Activated naive CD8-positive, alpha-beta T cell treated with anti-CD3 and anti-CD28 coated beads for 36 hours (primary cell): ENCODE results near the gene CCDC73. TPM values are rescaled to one million over a fixed set of nuclear protein-coding genes. Genes with fewer than 3 reads are reported as not detected.

Experiments
- DNase-seq: peaks from one replicate; pipeline ENCODE4 v3.0.0; 2021
- H3K27ac Mint-ChIP-seq: one replicate; pipeline ENCODE4 v1.8.0; 2022; ENCODE audit warnings: mild to moderate bottlenecking, moderate library complexity, mixed read lengths
- H3K27me3 Mint-ChIP-seq: one replicate; pipeline ENCODE4 v1.8.0; 2022; ENCODE audit warnings: mild to moderate bottlenecking, mixed read lengths
- H3K36me3 Mint-ChIP-seq: one replicate; pipeline ENCODE4 v1.8.0; 2021; ENCODE audit warnings: mild to moderate bottlenecking, mixed read lengths
- H3K4me1 Mint-ChIP-seq: one replicate; pipeline ENCODE4 v1.8.0; 2021; ENCODE audit warnings: mixed read lengths
- H3K4me3 Mint-ChIP-seq: one replicate; pipeline ENCODE4 v1.8.0; 2022; ENCODE audit warnings: mild to moderate bottlenecking, moderate library complexity, mixed read lengths
- H3K9me3 Mint-ChIP-seq: one replicate; pipeline ENCODE4 v1.8.0; 2022; ENCODE audit warnings: mixed read lengths
- total RNA-seq, 2 experiments: library from RNA; stranded (reverse); gene quantifications; one replicate each; pipeline ENCODE4 v1.2.3, GENCODE V29; 2021

The CCDC73 gene
- total RNA-seq, 2 experiments from 2014 or later = 0.20 TPM; not detected in 1

GRCh38 chr11:32704775-32705174 is 89.7 kb downstream of the CCDC73 start:
- H3K36me3 Mint-ChIP-seq = no peaks in the 10 kb centered on the region
- DNase-seq = no peak
- peaks cover 10% of the 10 kb centered on the region for H3K27me3 Mint-ChIP-seq
- H3K4me3 Mint-ChIP-seq = no peak overlapping the region
- H3K27ac Mint-ChIP-seq = no peak overlapping the region
- peaks cover 1% of the 10 kb centered on the region for H3K9me3 Mint-ChIP-seq
- peaks cover 14% of the 10 kb centered on the region for H3K4me1 Mint-ChIP-seq

GRCh38 chr11:32704261-32704660 is 90.2 kb downstream of the CCDC73 start:
- H3K27me3 Mint-ChIP-seq = peaks cover 8% of the 10 kb centered on the region

GRCh38 chr11:32701616-32702015 is 92.8 kb downstream of the CCDC73 start:
- DNase-seq = no peak
- peaks cover 3% of the 10 kb centered on the region for H3K4me1 Mint-ChIP-seq
- H3K36me3 Mint-ChIP-seq = no peaks in the 10 kb centered on the region
- peaks cover 9% of the 10 kb centered on the region for H3K27me3 Mint-ChIP-seq
- peaks cover 1% of the 10 kb centered on the region for H3K9me3 Mint-ChIP-seq
- H3K27ac Mint-ChIP-seq = no peak overlapping the region
- H3K4me3 Mint-ChIP-seq = no peak overlapping the region

More at GRCh38 chr11:32704261-32704660, 90.2 kb downstream of the CCDC73 start:
- Mint-ChIP-seq H3K36me3 (no peaks in the 10 kb centered on the region), H3K9me3 (peaks cover 1% of the 10 kb centered on the region), H3K27ac (no peak overlapping the region), H3K4me3 (no peak overlapping the region), H3K4me1 (peaks cover 14% of the 10 kb centered on the region)
- no peak for DNase-seq

GRCh38 chr11:32698579-32698978 is 95.9 kb downstream of the CCDC73 start:
- H3K4me3 Mint-ChIP-seq = no peak overlapping the region
- H3K27ac Mint-ChIP-seq = no peak overlapping the region
- H3K36me3 Mint-ChIP-seq = no peaks in the 10 kb centered on the region
- H3K27me3 Mint-ChIP-seq = peaks cover 16% of the 10 kb centered on the region
- no peak for DNase-seq
- peaks cover 3% of the 10 kb centered on the region for H3K4me1 Mint-ChIP-seq
- no peaks in the 10 kb centered on the region for H3K9me3 Mint-ChIP-seq

- Mint-ChIP-seq H3K4me1 (no peaks in the 10 kb centered on the region), H3K36me3 (no peaks in the 10 kb centered on the region), H3K4me3 (no peak overlapping the region), H3K27me3 (peaks cover 8% of the 10 kb centered on the region), H3K9me3 (peaks cover 8% of the 10 kb centered on the region), H3K27ac (no peak overlapping the region)
- DNase-seq = no peak
Observed at GRCh38 chr11:32671051-32671450, 123.4 kb downstream of the CCDC73 start.

- H3K36me3 Mint-ChIP-seq = no peaks in the 10 kb centered on the region
Observed at GRCh38 chr11:32659672-32660071, 134.8 kb downstream of the CCDC73 start.

GRCh38 chr11:32658639-32659406 is 135.6 kb downstream of the CCDC73 start:
- Mint-ChIP-seq H3K27ac (peak overlapping the region; percentile 84), H3K36me3 (no peaks in the 10 kb centered on the region), H3K9me3 (peaks cover 9% of the 10 kb centered on the region)

More at GRCh38 chr11:32659672-32660071, 134.8 kb downstream of the CCDC73 start:
- Mint-ChIP-seq H3K27me3 (peaks cover 16% of the 10 kb centered on the region), H3K4me3 (no peak overlapping the region), H3K27ac (no peak overlapping the region), H3K9me3 (peaks cover 15% of the 10 kb centered on the region), H3K4me1 (peaks cover 22% of the 10 kb centered on the region)
- DNase-seq = no peak

GRCh38 chr11:32643526-32643925 is 150.9 kb downstream of the CCDC73 start:
- Mint-ChIP-seq H3K27me3 (peaks cover 14% of the 10 kb centered on the region), H3K4me1 (no peaks in the 10 kb centered on the region), H3K4me3 (no peak overlapping the region), H3K9me3 (no peaks in the 10 kb centered on the region), H3K27ac (no peak overlapping the region), H3K36me3 (no peaks in the 10 kb centered on the region)
- DNase-seq = no peak

More at GRCh38 chr11:32658639-32659406, 135.6 kb downstream of the CCDC73 start:
- peaks cover 22% of the 10 kb centered on the region for H3K4me1 Mint-ChIP-seq
- DNase-seq = no peak
- peak overlapping the region; percentile 35 for H3K4me3 Mint-ChIP-seq
- peaks cover 14% of the 10 kb centered on the region for H3K27me3 Mint-ChIP-seq

- Mint-ChIP-seq H3K36me3 (no peaks in the 10 kb centered on the region), H3K4me3 (no peak overlapping the region), H3K4me1 (no peaks in the 10 kb centered on the region), H3K9me3 (no peaks in the 10 kb centered on the region), H3K27ac (no peak overlapping the region), H3K27me3 (peaks cover 13% of the 10 kb centered on the region)
- DNase-seq = no peak
Observed at GRCh38 chr11:32641361-32641760, 153.1 kb downstream of the CCDC73 start.

- H3K27me3 Mint-ChIP-seq = peaks cover 36% of the 10 kb centered on the region
- DNase-seq = no peak
- no peaks in the 10 kb centered on the region for H3K9me3 Mint-ChIP-seq
- H3K4me1 Mint-ChIP-seq = no peaks in the 10 kb centered on the region
- H3K27ac Mint-ChIP-seq = no peak overlapping the region
- no peak overlapping the region for H3K4me3 Mint-ChIP-seq
- no peaks in the 10 kb centered on the region for H3K36me3 Mint-ChIP-seq
Observed at GRCh38 chr11:32635819-32636218, 158.6 kb downstream of the CCDC73 start.

- DNase-seq = no peak
- H3K4me3 Mint-ChIP-seq = no peak overlapping the region
- no peaks in the 10 kb centered on the region for H3K36me3 Mint-ChIP-seq
- no peak overlapping the region for H3K27ac Mint-ChIP-seq
- H3K9me3 Mint-ChIP-seq = peaks cover 5% of the 10 kb centered on the region
- H3K27me3 Mint-ChIP-seq = peaks cover 47% of the 10 kb centered on the region
- no peaks in the 10 kb centered on the region for H3K4me1 Mint-ChIP-seq
Observed at GRCh38 chr11:32630844-32631243, 163.6 kb downstream of the CCDC73 start.

- Mint-ChIP-seq H3K27ac (no peak overlapping the region), H3K27me3 (peaks cover 11% of the 10 kb centered on the region), H3K9me3 (no peaks in the 10 kb centered on the region), H3K4me1 (no peaks in the 10 kb centered on the region), H3K36me3 (peaks cover 1% of the 10 kb centered on the region), H3K4me3 (no peak overlapping the region)
- no peak for DNase-seq
Observed at GRCh38 chr11:32616903-32617302, 177.6 kb downstream of the CCDC73 start.

- DNase-seq = no peak
- Mint-ChIP-seq H3K4me1 (no peaks in the 10 kb centered on the region), H3K4me3 (no peak overlapping the region), H3K27ac (no peak overlapping the region), H3K9me3 (no peaks in the 10 kb centered on the region), H3K27me3 (peaks cover 5% of the 10 kb centered on the region), H3K36me3 (peaks cover 3% of the 10 kb centered on the region)
Observed at GRCh38 chr11:32615422-32615821, 179.0 kb downstream of the CCDC73 start.

GRCh38 chr11:32613500-32614151 is 180.8 kb downstream of the CCDC73 start:
- no peak overlapping the region for H3K4me3 Mint-ChIP-seq
- no peak for DNase-seq
- H3K27ac Mint-ChIP-seq = no peak overlapping the region
- H3K27me3 Mint-ChIP-seq = no peaks in the 10 kb centered on the region
- H3K36me3 Mint-ChIP-seq = peaks cover 16% of the 10 kb centered on the region
- peaks cover 7% of the 10 kb centered on the region for H3K9me3 Mint-ChIP-seq
- H3K4me1 Mint-ChIP-seq = no peaks in the 10 kb centered on the region

GRCh38 chr11:32610797-32611352 is 183.6 kb downstream of the CCDC73 start:
- Mint-ChIP-seq H3K9me3 (peaks cover 16% of the 10 kb centered on the region), H3K4me1 (no peaks in the 10 kb centered on the region), H3K4me3 (no peak overlapping the region), H3K36me3 (peaks cover 35% of the 10 kb centered on the region), H3K27me3 (no peaks in the 10 kb centered on the region), H3K27ac (no peak overlapping the region)
- no peak for DNase-seq
